Fibroblast of villous mesenchyme (primary cell): Measurements from ENCODE around the gene COL23A1. TPM values are rescaled to one million over a fixed set of nuclear protein-coding genes. Genes with fewer than 3 reads are reported as not detected.

ENCODE experiments used
- DNase-seq: peaks from one replicate; pipeline ENCODE4 v3.0.0-alpha.2; 2010; ENCODE audit warnings: low read depth
- H3K4me3 ChIP-seq: 2 replicates; pipeline ENCODE4 v1.5.1; 2011; ENCODE audit warnings: low read depth, mild to moderate bottlenecking, low read length
- CTCF ChIP-seq: IDR thresholded peaks from 2 replicates; pipeline ENCODE4 v1.5.1; 2012; ENCODE audit warnings: low read depth, mild to moderate bottlenecking, low read length; ENCODE audit not compliant: insufficient read depth
- total RNA-seq: library from RNA; depleted of rRNA; stranded (reverse); fragments of >200 nt; gene quantifications from 2 replicates; pipeline ENCODE4 v1.2.3, GENCODE V29; 2012

COL23A1 gene
- total RNA-seq, 1 donor, result not detected

- DNase-seq, result no peak
- no peak for TF ChIP-seq CTCF
Measured at GRCh38 chr5:178334861-178335260, 255.3 kb downstream of the COL23A1 start.

GRCh38 chr5:178333821-178334481, 256.2 kb downstream of the COL23A1 start:
- no peak for TF ChIP-seq CTCF
- DNase-seq, result no peak
- no peak overlapping the region for H3K4me3 ChIP-seq

More at GRCh38 chr5:178334861-178335260, 255.3 kb downstream of the COL23A1 start:
- no peak overlapping the region for H3K4me3 ChIP-seq

- TF ChIP-seq CTCF, result no peak
- H3K4me3 ChIP-seq, result no peak overlapping the region
- no peak for DNase-seq
Measured at GRCh38 chr5:178332210-178332641, 258.0 kb downstream of the COL23A1 start.

- TF ChIP-seq CTCF, result no peak
- DNase-seq, result no peak
- H3K4me3 ChIP-seq, result no peak overlapping the region
Measured at GRCh38 chr5:178331491-178331996, 258.6 kb downstream of the COL23A1 start.

- TF ChIP-seq CTCF, result no peak
- H3K4me3 ChIP-seq, result no peak overlapping the region
- no peak for DNase-seq
Measured at GRCh38 chr5:178330791-178331404, 259.3 kb downstream of the COL23A1 start.

GRCh38 chr5:178328826-178329730, 261.1 kb downstream of the COL23A1 start:
- H3K4me3 ChIP-seq, result no peak overlapping the region
- DNase-seq, result no peak
- no peak for TF ChIP-seq CTCF
